B cell (primary cell): Measurements from ENCODE around the gene FOXF1. TPM values are rescaled to one million over a fixed set of nuclear protein-coding genes. Genes with fewer than 3 reads are reported as not detected.

Source experiments
- ATAC-seq: fragments of 200-7000 bp; cut with Tn5 transposase; one replicate; pipeline ENCODE4 v1.10.0; 2021; ENCODE audit warnings: low read depth, mild to moderate bottlenecking, moderate number of reproducible peaks, moderate library complexity
- CTCF ChIA-PET: fragments of 350-600 bp; sonication (Branson Sonifier 250); formaldehyde crosslinking; loops from one replicate; lab custom pipeline; 2021; ENCODE audit warnings: antibody characterized with exemption, inconsistent platforms; lab: Charles Lee
- POLR2A ChIA-PET: fragments of 350-600 bp; sonication (Branson Sonifier 250); formaldehyde crosslinking; loops from one replicate; lab custom pipeline; 2021; ENCODE audit warnings: antibody characterized with exemption; lab: Charles Lee
- DNase-seq: peaks from one replicate; pipeline ENCODE4 v3.0.0; 2013
- H2AFZ ChIP-seq: 2 replicates; pipeline ENCODE4 v1.6.1; 2012; ENCODE audit warnings: mild to moderate bottlenecking, low read depth, low read length; ENCODE audit not compliant: insufficient read depth, poor library complexity, severe bottlenecking
- H3K27ac ChIP-seq, 2 donors: 1 replicate in 1 of 2; 2 replicates in 1 of 2; pipeline ENCODE4 v1.5.1; 2012 to 2013; ENCODE audit warnings: low read length in 2 of 2, mild to moderate bottlenecking in 2 of 2, moderate library complexity in 1 of 2
- H3K27me3 ChIP-seq, 4 experiments: fragments of 200-600 bp in 1 of 4; sonication (generic) in 1 of 4; replicated peaks in 1 of 4; 1 replicate in 2 of 4; 2 replicates in 2 of 4; pipeline versions ENCODE4 v1.6.1 to v1.7.0; 2013 to 2016; ENCODE audit warnings: low read length in 3 of 4, mild to moderate bottlenecking in 2 of 4, mixed read lengths in 1 of 4, moderate library complexity in 1 of 4; ENCODE audit not compliant: insufficient read depth in 4 of 4, control insufficient read depth in 3 of 4; ENCODE audit errors: control extremely low read depth in 1 of 4
- H3K36me3 ChIP-seq, 2 experiments: replicated peaks in 1 of 2; 1 replicate in 1 of 2; 2 replicates in 1 of 2; pipeline versions ENCODE4 v1.6.1 to v1.7.1; 2013; ENCODE audit warnings: low read length in 1 of 2; ENCODE audit not compliant: insufficient read depth in 2 of 2, control insufficient read depth in 1 of 2; ENCODE audit errors: control extremely low read depth in 1 of 2, extremely low read depth in 1 of 2
- H3K4me1 ChIP-seq, 2 donors: fragments of 200-600 bp in 1 of 2; sonication (generic) in 1 of 2; 1 replicate in 1 of 2; 2 replicates in 1 of 2; pipeline versions ENCODE4 v1.5.1 to v1.6.1; 2013 to 2017; ENCODE audit warnings: low read length in 2 of 2; ENCODE audit not compliant: control insufficient read depth in 2 of 2, insufficient read depth in 2 of 2
- H3K4me2 ChIP-seq: replicated peaks from 2 replicates; pipeline ENCODE3; 2012; ENCODE audit warnings: mild to moderate bottlenecking, low read depth, low read length; ENCODE audit not compliant: poor library complexity, severe bottlenecking
- H3K4me3 ChIP-seq, 5 experiments: fragments of 200-600 bp in 1 of 5; sonication (generic) in 1 of 5; 1 replicate in 3 of 5; 2 replicates in 2 of 5; pipeline versions ENCODE4 v1.5.1 to v1.7.0; 2011 to 2016; ENCODE audit warnings: low read length in 4 of 5, mild to moderate bottlenecking in 4 of 5, low read depth in 2 of 5, control low read depth in 1 of 5, moderate library complexity in 1 of 5; ENCODE audit not compliant: insufficient read depth in 1 of 5; ENCODE audit errors: control extremely low read depth in 1 of 5, extremely low read depth in 1 of 5
- H3K79me2 ChIP-seq: fragments of 200-600 bp; sonication (generic); one replicate; pipeline ENCODE4 v1.6.0; 2016; ENCODE audit warnings: low read length; ENCODE audit not compliant: control insufficient read depth, insufficient read depth
- H3K9ac ChIP-seq: fragments of 200-600 bp; sonication (generic); 2 replicates; pipeline ENCODE4 v1.6.1; 2017; ENCODE audit warnings: mild to moderate bottlenecking, low read length, moderate library complexity
- H3K9me3 ChIP-seq, 3 donors: one replicate each; pipeline versions ENCODE4 v1.6.1 to v1.7.1; 2013; ENCODE audit warnings: low read length in 2 of 3; ENCODE audit not compliant: control insufficient read depth in 2 of 3, insufficient read depth in 1 of 3; ENCODE audit errors: control extremely low read depth in 1 of 3
- H4K20me1 ChIP-seq: 2 replicates; pipeline ENCODE4 v1.6.0; 2012; ENCODE audit warnings: mild to moderate bottlenecking, low read length; ENCODE audit not compliant: insufficient read depth, control insufficient read depth, poor library complexity, severe bottlenecking
- H3K27ac Mint-ChIP-seq: one replicate; pipeline ENCODE4 v1.8.0; 2021; ENCODE audit warnings: mixed read lengths
- H3K27me3 Mint-ChIP-seq: one replicate; pipeline ENCODE4 v1.8.0; 2021; ENCODE audit warnings: mixed read lengths
- H3K4me1 Mint-ChIP-seq: one replicate; pipeline ENCODE4 v1.8.0; 2021; ENCODE audit warnings: mixed read lengths
- H3K4me3 Mint-ChIP-seq: one replicate; pipeline ENCODE4 v1.8.0; 2021; ENCODE audit warnings: mixed read lengths
- H3K9me3 Mint-ChIP-seq: one replicate; pipeline ENCODE4 v1.8.0; 2022; ENCODE audit warnings: mixed read lengths; ENCODE audit not compliant: insufficient read depth
- EZH2 ChIP-seq: IDR thresholded peaks from 2 replicates; pipeline ENCODE4 v1.6.1; 2012; ENCODE audit warnings: borderline replicate concordance, low read depth, mild to moderate bottlenecking, moderate library complexity, low read length; ENCODE audit not compliant: insufficient read depth, poor library complexity, severe bottlenecking
- WGBS: methylation state at CpG from one replicate; pipeline ENCODE4 v1.1.5; 2013; ENCODE audit warnings: missing lambda C conversion rate; ENCODE audit not compliant: insufficient coverage; 5-methylcytosine and 5-hydroxymethylcytosine counted together
- intact Hi-C: fragments of 100-400 bp; cut with micrococcal nuclease; formaldehyde crosslinking; loops from one replicate; pipeline ENCODE4 v1.10.0; 2022
- polyA plus RNA-seq: library from polyadenylated mRNA; depleted of rRNA; stranded (reverse); fragments of >200 nt; gene quantifications from 2 replicates; pipeline ENCODE4 v1.2.3, GENCODE V29; 2012
- total RNA-seq, 2 donors: library from RNA; stranded (reverse); fragments of 120-200 nt in 1 of 2; gene quantifications; 1 replicate in 1 of 2; 2 replicates in 1 of 2; pipeline versions ENCODE4 v1.2.3 to v1.2.4, GENCODE V29; 2013 to 2022
- TF ChIP-seq, protein P1 (sequence below): fragments of 200-600 bp; IDR thresholded peaks from one replicate; pipeline ENCODE4 v1.8.0; 2022; ENCODE audit warnings: antibody characterized with exemption, mild to moderate bottlenecking

Gene FOXF1
- total and polyA plus RNA-seq, 2 donors (not counting 1 experiment from before 2014, with no cell fraction given), result not detected

DNA sequence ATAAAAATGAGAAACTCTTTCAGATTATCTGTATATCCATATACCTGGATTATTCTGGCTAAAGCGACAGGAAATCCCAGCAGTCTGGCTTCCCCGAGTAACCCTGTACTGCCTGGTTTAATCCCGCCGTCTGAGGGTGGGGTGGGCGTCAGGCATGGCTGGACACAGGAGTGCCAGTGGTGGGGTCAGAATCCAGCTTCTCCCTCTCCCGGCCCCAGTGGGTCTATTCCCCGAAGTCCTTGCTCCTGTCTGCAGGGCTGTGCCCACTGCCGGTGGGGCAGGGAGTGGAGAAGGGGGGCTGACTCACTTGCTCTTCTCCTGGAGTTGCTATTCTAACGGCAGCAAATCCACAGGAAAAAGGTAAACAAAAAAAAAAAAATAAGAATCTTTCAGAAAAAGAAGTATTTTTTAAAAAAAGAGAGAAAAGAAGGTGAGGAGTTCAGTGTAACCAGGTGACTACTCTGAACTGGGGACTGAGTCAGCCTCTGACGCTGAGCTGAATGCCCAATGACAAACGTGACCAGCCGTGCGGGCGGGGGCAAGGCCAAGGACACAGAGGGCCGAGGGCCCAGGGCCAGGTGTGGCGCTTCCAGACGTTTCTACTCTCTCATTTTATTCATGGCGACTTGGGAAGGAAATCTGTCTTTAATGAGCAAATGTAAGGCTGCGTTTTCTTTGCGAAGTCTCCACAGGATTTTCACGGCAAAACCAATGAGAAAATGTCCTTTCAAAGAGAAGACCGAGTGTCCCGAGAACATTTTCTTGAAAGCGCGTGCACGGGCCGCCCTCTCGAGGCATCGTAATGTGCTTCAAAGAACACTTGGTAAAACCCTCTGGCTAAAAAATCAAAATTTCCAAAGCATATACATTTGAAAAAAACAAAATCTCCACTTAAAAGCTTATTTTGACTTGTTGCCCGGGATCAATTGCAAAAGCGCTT lies 20.2 kb downstream of the FOXF1 start:
- H3K4me3 Mint-ChIP-seq, result no peak overlapping the region

DNA sequence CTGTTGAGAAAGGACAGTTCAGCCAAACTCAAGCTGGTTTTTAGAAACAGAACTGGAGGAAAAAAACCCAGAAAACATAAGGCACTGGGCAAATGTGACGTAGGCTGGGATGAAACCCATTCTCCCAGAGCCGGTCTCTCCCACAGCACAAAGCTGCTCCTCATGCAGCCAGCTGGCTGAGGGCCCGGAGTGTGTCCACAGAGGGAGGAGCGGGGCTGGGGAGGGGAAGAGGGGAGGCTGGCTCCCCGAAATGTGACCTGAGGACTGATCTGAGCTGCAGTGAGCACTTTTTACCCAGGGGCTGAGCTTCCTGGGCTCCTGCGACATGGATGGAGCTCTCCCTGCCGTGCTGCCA lies 20.8 kb downstream of the FOXF1 start:
- no peak overlapping the region for H3K4me3 ChIP-seq
- ChIA-PET CTCF (interaction anchor here (1.0 kb wide), 1 partner anchor 13 kb away, joined by 4 read pairs; no protein-coding TSS in a partner anchor), POLR2A (no interaction called here)
- ATAC-seq (no peak), DNase-seq (no peak)
- no peaks in the 10 kb centered on the region for H3K4me1 ChIP-seq
- no peak overlapping the region for H2AFZ ChIP-seq
- H4K20me1 ChIP-seq, result no peaks in the 10 kb centered on the region
- intact Hi-C loops, result no loop called here
- Mint-ChIP-seq H3K9me3 (no peaks in the 10 kb centered on the region), H3K27ac (no peak overlapping the region), H3K4me3 (no peak overlapping the region), H3K27me3 (no peaks in the 10 kb centered on the region), H3K4me1 (no peaks in the 10 kb centered on the region)
- peaks cover 0 to 2% (median 0%) of the 10 kb centered on the region in 3 donors for H3K9me3 ChIP-seq
- no peak overlapping the region for H3K4me2 ChIP-seq
- no peaks in the 10 kb centered on the region for H3K79me2 ChIP-seq
- TF ChIP-seq, protein P1, sequence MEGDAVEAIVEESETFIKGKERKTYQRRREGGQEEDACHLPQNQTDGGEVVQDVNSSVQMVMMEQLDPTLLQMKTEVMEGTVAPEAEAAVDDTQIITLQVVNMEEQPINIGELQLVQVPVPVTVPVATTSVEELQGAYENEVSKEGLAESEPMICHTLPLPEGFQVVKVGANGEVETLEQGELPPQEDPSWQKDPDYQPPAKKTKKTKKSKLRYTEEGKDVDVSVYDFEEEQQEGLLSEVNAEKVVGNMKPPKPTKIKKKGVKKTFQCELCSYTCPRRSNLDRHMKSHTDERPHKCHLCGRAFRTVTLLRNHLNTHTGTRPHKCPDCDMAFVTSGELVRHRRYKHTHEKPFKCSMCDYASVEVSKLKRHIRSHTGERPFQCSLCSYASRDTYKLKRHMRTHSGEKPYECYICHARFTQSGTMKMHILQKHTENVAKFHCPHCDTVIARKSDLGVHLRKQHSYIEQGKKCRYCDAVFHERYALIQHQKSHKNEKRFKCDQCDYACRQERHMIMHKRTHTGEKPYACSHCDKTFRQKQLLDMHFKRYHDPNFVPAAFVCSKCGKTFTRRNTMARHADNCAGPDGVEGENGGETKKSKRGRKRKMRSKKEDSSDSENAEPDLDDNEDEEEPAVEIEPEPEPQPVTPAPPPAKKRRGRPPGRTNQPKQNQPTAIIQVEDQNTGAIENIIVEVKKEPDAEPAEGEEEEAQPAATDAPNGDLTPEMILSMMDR, result no peak
- TF ChIP-seq EZH2, result no peak
- 100% methylated on average over 6 of the region's 7 CpGs for WGBS
- peaks cover 3% of the 10 kb centered on the region in 2 experiments for H3K36me3 ChIP-seq
- no peak overlapping the region for H3K9ac ChIP-seq
- H3K27ac ChIP-seq, result no peak overlapping the region
- no peaks in the 10 kb centered on the region for H3K27me3 ChIP-seq

More for the DNA sequence above, 20.2 kb downstream of the FOXF1 start:
- H3K27me3 Mint-ChIP-seq, result no peaks in the 10 kb centered on the region
- Histone ChIP-seq H3K9me3 (peaks cover 0 to 2% (median 0%) of the 10 kb centered on the region in 3 donors), H3K36me3 (peaks cover 0 to 3% of the 10 kb centered on the region in 2 experiments), H3K27me3 (no peaks in the 10 kb centered on the region), H3K9ac (no peak overlapping the region), H2AFZ (no peak overlapping the region), H3K27ac (no peak overlapping the region), H3K4me1 (no peaks in the 10 kb centered on the region), H3K4me3 (no peak overlapping the region), H3K4me2 (no peak overlapping the region), H4K20me1 (no peaks in the 10 kb centered on the region), H3K79me2 (no peaks in the 10 kb centered on the region)
- CTCF ChIA-PET, result interaction anchor here (1.0 kb wide), 1 partner anchor 12 kb away, joined by 4 read pairs; no protein-coding TSS in a partner anchor
- intact Hi-C loops, result no loop called here
- DNase-seq, result no peak
- H3K27ac Mint-ChIP-seq, result no peak overlapping the region
- POLR2A ChIA-PET, result no interaction called here
- H3K4me1 Mint-ChIP-seq, result no peaks in the 10 kb centered on the region
- no peak for TF ChIP-seq EZH2
- H3K9me3 Mint-ChIP-seq, result no peaks in the 10 kb centered on the region
- 96% methylated on average over 24 of the region's 31 CpGs for WGBS
- no peak for ATAC-seq
